ENCODE data around the gene RBMS2.

RBMS2 gene

GRCh38 chr12:56517854-56518253 is 3.8 kb upstream of the RBMS2 start:
- Histone ChIP-seq H3K27ac (no peak overlapping the region), H3K27me3 (ENCODE audit: insufficient read depth, low read depth, severe bottlenecking) (no peaks in the 10 kb centered on the region), H3K4me3 (ENCODE audit: low read depth, low read length) (no peak overlapping the region), H3K9me3 (ENCODE audit: severe bottlenecking) (no peaks in the 10 kb centered on the region), H3K36me3 (no peaks in the 10 kb centered on the region)
- TF ChIP-seq CTCF (IDR thresholded peaks at IDR 0.05; ENCODE audit: low read depth, low read length) = no peak
- DNase-seq = no peak

- DNase-seq = no peak
- no peak overlapping the region for H3K4me3 ChIP-seq (ENCODE audit: low read depth, low read length)
- H3K27me3 ChIP-seq (ENCODE audit: insufficient read depth, low read depth, severe bottlenecking) = no peaks in the 10 kb centered on the region
- H3K36me3 ChIP-seq = no peaks in the 10 kb centered on the region
- no peaks in the 10 kb centered on the region for H3K9me3 ChIP-seq (ENCODE audit: severe bottlenecking)
- H3K27ac ChIP-seq = no peak overlapping the region
- TF ChIP-seq CTCF (IDR thresholded peaks at IDR 0.05; ENCODE audit: low read depth, low read length) = no peak
Observed at GRCh38 chr12:56518570-56518969, 3.0 kb upstream of the RBMS2 start.

GRCh38 chr12:56520048-56520447 is 1.6 kb upstream of the RBMS2 start:
- no peaks in the 10 kb centered on the region for H3K36me3 ChIP-seq
- no peak overlapping the region for H3K27ac ChIP-seq
- no peaks in the 10 kb centered on the region for H3K9me3 ChIP-seq (ENCODE audit: severe bottlenecking)
- H3K27me3 ChIP-seq (ENCODE audit: insufficient read depth, low read depth, severe bottlenecking) = no peaks in the 10 kb centered on the region
- DNase-seq = no peak
- no peak for TF ChIP-seq CTCF (IDR thresholded peaks at IDR 0.05; ENCODE audit: low read depth, low read length)
- H3K4me3 ChIP-seq (ENCODE audit: low read depth, low read length) = no peak overlapping the region

- H3K4me3 ChIP-seq (ENCODE audit: low read depth, low read length) = no peak overlapping the region
- H3K36me3 ChIP-seq = no peaks in the 10 kb centered on the region
- no peaks in the 10 kb centered on the region for H3K27me3 ChIP-seq (ENCODE audit: insufficient read depth, low read depth, severe bottlenecking)
- no peak overlapping the region for H3K27ac ChIP-seq
- TF ChIP-seq CTCF (IDR thresholded peaks at IDR 0.05; ENCODE audit: low read depth, low read length) = no peak
- no peaks in the 10 kb centered on the region for H3K9me3 ChIP-seq (ENCODE audit: severe bottlenecking)
- no peak for DNase-seq
Observed at GRCh38 chr12:56520506-56520905, 1.1 kb upstream of the RBMS2 start.

GRCh38 chr12:56521209-56521589 is 421 bp upstream of the RBMS2 start:
- H3K36me3 ChIP-seq = no peaks in the 10 kb centered on the region
- no peak overlapping the region for H3K27ac ChIP-seq
- H3K9me3 ChIP-seq (ENCODE audit: severe bottlenecking) = no peaks in the 10 kb centered on the region
- H3K27me3 ChIP-seq (ENCODE audit: insufficient read depth, low read depth, severe bottlenecking) = no peaks in the 10 kb centered on the region
- peak overlapping the region; percentile 55 for H3K4me3 ChIP-seq (ENCODE audit: low read depth, low read length)
- DNase-seq = no peak
- no peak for TF ChIP-seq CTCF (IDR thresholded peaks at IDR 0.05; ENCODE audit: low read depth, low read length)

GRCh38 chr12:56522411-56523193 is 982 bp downstream of the RBMS2 start:
- H3K9me3 ChIP-seq (ENCODE audit: severe bottlenecking) = no peaks in the 10 kb centered on the region
- DNase-seq = no peak
- no peak overlapping the region for H3K27ac ChIP-seq
- H3K27me3 ChIP-seq (ENCODE audit: insufficient read depth, low read depth, severe bottlenecking) = no peaks in the 10 kb centered on the region
- H3K4me3 ChIP-seq (ENCODE audit: low read depth, low read length) = peak overlapping the region; percentile 55
- no peaks in the 10 kb centered on the region for H3K36me3 ChIP-seq
- TF ChIP-seq CTCF (IDR thresholded peaks at IDR 0.05; ENCODE audit: low read depth, low read length) = no peak

Data from WERI-Rb-1 (cell line).